Gastroesophageal sphincter (tissue), 4 donors: Measurements from ENCODE around the gene TMSB4X. TPM values are rescaled to one million over a fixed set of nuclear protein-coding genes. Genes with fewer than 3 reads are reported as not detected.
"Not testable (repeated sequence)": the region's sequence is repeated elsewhere in the genome, so short reads cannot be mapped to it uniquely, and the experiment has no call there.

Experiments
- ATAC-seq: fragments of 150-250 bp; one replicate; pipeline ENCODE4 v1.9.1; 2016; ENCODE audit warnings: mild to moderate bottlenecking, moderate library complexity
- H3K27ac ChIP-seq, 4 donors: fragments of 200-600 bp; sonication (generic) in 3 of 4; 1 replicate in 3 of 4; 2 replicates in 1 of 4; pipeline ENCODE4 v1.5.1; 2016 to 2019
- H3K27me3 ChIP-seq: fragments of 200-600 bp; sonication (generic); one replicate; pipeline ENCODE4 v1.5.1; 2019
- H3K36me3 ChIP-seq, 2 donors: fragments of 200-600 bp; sonication (generic); one replicate each; pipeline ENCODE4 v1.5.1; 2019; ENCODE audit warnings: control low read depth in 1 of 2
- H3K4me1 ChIP-seq, 3 donors: fragments of 200-600 bp; sonication (generic); 1 replicate in 2 of 3; 2 replicates in 1 of 3; pipeline ENCODE4 v1.5.1; 2016 to 2019; ENCODE audit warnings: control low read depth in 2 of 3
- H3K4me3 ChIP-seq, 2 donors: fragments of 200-600 bp; sonication (generic); one replicate each; pipeline ENCODE4 v1.5.1; 2019; ENCODE audit warnings: mild to moderate bottlenecking in 1 of 2, moderate library complexity in 1 of 2
- H3K9me3 ChIP-seq, 3 donors: fragments of 200-600 bp; sonication (generic); one replicate each; pipeline ENCODE4 v1.5.1; 2017 to 2019; ENCODE audit warnings: control low read depth in 2 of 3
- CTCF ChIP-seq, 4 experiments: fragments of 200-600 bp in 2 of 4; fragments of 450-650 bp in 2 of 4; sonication (generic) in 1 of 4; IDR thresholded peaks; one replicate each; pipeline ENCODE4 v1.5.1; 2017 to 2019; ENCODE audit warnings: antibody characterized with exemption in 4 of 4, mild to moderate bottlenecking in 2 of 4, moderate library complexity in 2 of 4
- EP300 ChIP-seq: sonication (generic); formaldehyde crosslinking; IDR thresholded peaks from one replicate; pipeline ENCODE4 v1.6.1; 2017; ENCODE audit warnings: antibody characterized with exemption, mild to moderate bottlenecking
- POLR2A ChIP-seq, 2 donors: fragments of 450-650 bp; IDR thresholded peaks; one replicate each; pipeline ENCODE4 v1.6.1; 2017; ENCODE audit warnings: antibody characterized with exemption in 2 of 2, mild to moderate bottlenecking in 2 of 2, moderate library complexity in 1 of 2
- POLR2AphosphoS5 ChIP-seq: sonication (generic); formaldehyde crosslinking; IDR thresholded peaks from one replicate; pipeline ENCODE4 v1.6.1; 2017; ENCODE audit warnings: antibody characterized with exemption
- WGBS, 2 donors: methylation state at CpG; one replicate each; pipeline ENCODE4 v1.1.5; 2018; ENCODE audit warnings: low coverage in 1 of 2; 5-methylcytosine and 5-hydroxymethylcytosine counted together
- total RNA-seq, 4 donors: library from RNA; depleted of rRNA; stranded (reverse); fragments of >200 nt; gene quantifications; one replicate each; pipeline ENCODE4 v1.1.0, GENCODE V29; 2016

Gene TMSB4X
- total RNA-seq, 4 donors from 2014 or later = 2,260 to 4,561 (median 3,693) TPM

- H3K27ac ChIP-seq = peak overlapping the region; percentile 93 to 100 (median 94)
- not testable (repeated sequence) for ATAC-seq
Measured at GRCh38 chrX:12976819-12977732, 2.2 kb downstream of the TMSB4X start.

DNA sequence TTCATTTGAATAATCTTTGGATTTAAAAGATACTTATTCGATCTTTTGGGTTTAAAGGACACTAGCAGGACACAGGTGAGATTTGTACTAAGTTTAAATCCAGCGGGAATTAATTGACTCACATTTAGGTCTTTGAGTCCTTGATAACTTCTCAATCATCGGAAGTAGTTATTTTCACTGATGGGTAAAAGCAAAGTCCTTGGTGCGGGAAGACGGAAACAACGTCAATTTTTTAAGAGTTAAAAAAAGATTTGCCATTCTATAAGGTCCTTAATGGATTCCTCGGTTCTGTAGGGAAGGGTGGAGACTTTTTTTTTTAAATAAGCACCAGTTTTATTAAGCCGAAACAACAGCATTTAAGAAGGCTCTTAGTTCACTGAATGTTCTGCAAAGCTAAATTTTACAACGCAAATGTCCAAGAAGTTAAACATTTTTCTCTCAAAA, 2.9 kb downstream of the TMSB4X start:
- no peak for ATAC-seq
- WGBS, 2 donors = 8 to 46% methylated on average over 9 of the region's 9 CpGs
- Histone ChIP-seq H3K27ac (peak overlapping the region in 3 of 4 donors; percentile 93 to 95 (median 93)), H3K4me1 (peaks cover 0 to 18% (median 0%) of the 10 kb centered on the region in 3 donors), H3K9me3 (no peaks in the 10 kb centered on the region), H3K27me3 (no peaks in the 10 kb centered on the region), H3K4me3 (peak overlapping the region; percentile 69 to 100), H3K36me3 (no peaks in the 10 kb centered on the region)
- no peak for TF ChIP-seq POLR2A (IDR thresholded peaks at IDR 0.05)
- TF ChIP-seq POLR2AphosphoS5 = no peak
- TF ChIP-seq EP300 = no peak
- no peak for TF ChIP-seq CTCF (IDR thresholded peaks at IDR 0.05)

More at GRCh38 chrX:12976819-12977732, 2.2 kb downstream of the TMSB4X start:
- peak; percentile 30 for TF ChIP-seq POLR2AphosphoS5
- not testable (repeated sequence) for H3K27me3 ChIP-seq, H3K36me3 ChIP-seq, H3K9me3 ChIP-seq
- peak overlapping the region; percentile 69 to 100 for H3K4me3 ChIP-seq
- WGBS, 2 donors = 1 to 36% methylated on average over 8 to 12 of the region's 12 CpGs
- peaks cover 0 to 25% (median 0%) of the 10 kb centered on the region in 3 donors for H3K4me1 ChIP-seq

DNA sequence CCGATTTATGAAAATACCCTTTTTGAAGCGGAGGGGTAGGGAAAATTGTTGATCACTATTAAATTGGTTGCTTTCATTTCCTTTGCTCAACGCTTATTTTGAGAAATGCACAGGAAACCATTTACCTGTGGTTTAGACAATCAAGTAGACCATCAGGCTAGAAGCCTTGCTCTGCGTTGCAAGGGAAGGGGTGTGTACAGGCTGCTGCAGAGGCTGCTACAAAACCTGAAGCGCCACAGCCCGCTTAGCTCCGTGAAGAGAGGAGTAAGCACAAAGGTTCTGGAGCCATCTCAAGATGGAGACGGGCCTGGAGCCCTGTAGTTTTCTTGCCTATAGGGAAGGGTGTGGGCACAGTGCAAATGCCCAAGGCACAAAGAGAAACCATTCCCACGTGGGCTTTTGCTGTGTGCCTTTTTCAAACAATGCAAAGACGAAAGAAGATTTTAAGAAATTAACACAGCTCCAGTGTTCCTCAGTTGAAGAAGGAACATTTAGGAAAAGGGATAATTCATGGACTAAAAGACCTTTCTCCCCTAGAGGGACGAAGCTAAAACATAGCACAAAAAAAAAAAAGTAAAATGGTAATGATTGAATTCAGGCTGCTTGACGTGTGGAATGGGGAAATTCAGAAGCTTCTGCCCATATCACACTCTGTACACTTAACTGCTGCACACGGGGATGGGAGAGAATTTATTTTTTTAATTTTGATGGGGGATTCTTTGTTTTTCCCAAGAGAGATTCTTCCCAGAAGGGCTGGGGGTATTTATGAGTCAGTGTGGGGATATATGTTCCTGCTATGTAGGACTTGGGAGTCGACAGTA, 3.5 kb downstream of the TMSB4X start:
- peaks cover 0 to 16% (median 0%) of the 10 kb centered on the region in 3 donors for H3K4me1 ChIP-seq
- H3K36me3 ChIP-seq = no peaks in the 10 kb centered on the region
- H3K9me3 ChIP-seq = no peaks in the 10 kb centered on the region
- H3K4me3 ChIP-seq = peak overlapping the region; percentile 69 to 100
- WGBS, 2 donors = 0 to 14% methylated on average over 7 to 13 of the region's 14 CpGs
- TF ChIP-seq POLR2A (IDR thresholded peaks at IDR 0.05) (peak in 1 of 2 donors; percentile 17), CTCF (IDR thresholded peaks at IDR 0.05) (no peak), POLR2AphosphoS5 (peak; percentile 35), EP300 (no peak)
- peak overlapping the region; percentile 8 to 93 (median 74) for H3K27ac ChIP-seq
- no peaks in the 10 kb centered on the region for H3K27me3 ChIP-seq
- no peak for ATAC-seq

- 29 to 53% methylated on average over 4 of the region's 4 CpGs for WGBS, 2 donors
- Histone ChIP-seq H3K4me1 (peaks cover 0 to 16% (median 0%) of the 10 kb centered on the region in 3 donors), H3K36me3 (no peaks in the 10 kb centered on the region), H3K27ac (peak overlapping the region; percentile 8 to 93 (median 74)), H3K9me3 (no peaks in the 10 kb centered on the region), H3K27me3 (no peaks in the 10 kb centered on the region), H3K4me3 (peak overlapping the region in 1 of 2 donors; percentile 69)
- no peak for ATAC-seq
- no peak for TF ChIP-seq POLR2A (IDR thresholded peaks at IDR 0.05)
- no peak for TF ChIP-seq POLR2AphosphoS5
- TF ChIP-seq EP300 = no peak
- no peak for TF ChIP-seq CTCF (IDR thresholded peaks at IDR 0.05)
Measured at GRCh38 chrX:12979026-12979607, 4.2 kb downstream of the TMSB4X start.

GRCh38 chrX:12979616-12980015, 4.7 kb downstream of the TMSB4X start:
- peaks cover 0 to 19% (median 0%) of the 10 kb centered on the region in 3 donors for H3K4me1 ChIP-seq
- H3K27ac ChIP-seq = peak overlapping the region in 2 of 4 donors; percentile 93
- no peaks in the 10 kb centered on the region for H3K36me3 ChIP-seq
- no peak overlapping the region for H3K4me3 ChIP-seq
- ATAC-seq = no peak
- TF ChIP-seq EP300 (no peak), POLR2A (IDR thresholded peaks at IDR 0.05) (no peak), POLR2AphosphoS5 (no peak), CTCF (IDR thresholded peaks at IDR 0.05) (no peak)
- no peaks in the 10 kb centered on the region for H3K27me3 ChIP-seq
- H3K9me3 ChIP-seq = no peaks in the 10 kb centered on the region
- 25 to 42% methylated on average over 6 of the region's 6 CpGs for WGBS, 2 donors

DNA sequence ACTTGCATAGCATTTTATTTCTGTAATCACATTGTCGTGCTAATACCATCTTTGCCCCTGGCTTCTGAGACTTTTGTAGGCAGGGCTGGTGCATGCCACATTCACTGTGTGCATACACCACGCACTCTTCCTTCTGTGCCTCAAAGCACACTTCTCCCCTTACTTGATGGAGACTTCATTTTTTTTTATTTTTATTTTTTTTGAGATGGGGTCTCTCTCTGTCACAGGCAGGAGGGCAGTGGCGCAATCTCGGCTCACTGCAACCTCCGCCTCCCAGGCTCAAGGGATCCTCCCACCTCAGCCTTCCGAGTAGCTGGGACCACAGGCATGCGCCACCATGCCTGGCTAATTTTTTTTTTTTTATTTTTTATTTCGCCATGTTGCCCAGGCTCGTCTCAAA, 5.1 kb downstream of the TMSB4X start:
- not testable (repeated sequence) for H3K36me3 ChIP-seq, H3K9me3 ChIP-seq, H3K4me3 ChIP-seq, H3K27me3 ChIP-seq, ATAC-seq
- WGBS, 2 donors = 50 to 79% methylated on average over 1 to 8 of the region's 9 CpGs
- Histone ChIP-seq H3K27ac (peak overlapping the region in 1 of 4 donors; percentile 93), H3K4me1 (peaks cover 0 to 21% (median 0%) of the 10 kb centered on the region in 3 donors)
